GF-D8 (cell line): ENCODE measurements around the gene FDPS.
"Not testable (repeated sequence)": the region's sequence is repeated elsewhere in the genome, so short reads cannot be mapped to it uniquely, and the experiment has no call there.

Experiments
- DNase-seq: peaks from one replicate; lab custom pipeline; 2025; lab: John Stamatoyannopoulos, UW

FDPS gene

GRCh38 chr1:155285631-155286044, 23.0 kb upstream of the FDPS start:
- no peak for DNase-seq

- DNase-seq, result no peak
These were observed 22.1 kb upstream of the FDPS start for GRCh38 chr1:155286544-155286943.

GRCh38 chr1:155287987-155288543, 20.6 kb upstream of the FDPS start:
- DNase-seq, result no peak

- not testable (repeated sequence) for DNase-seq
These were observed 17.7 kb upstream of the FDPS start for GRCh38 chr1:155291006-155291405.

GRCh38 chr1:155293086-155293749, 15.4 kb upstream of the FDPS start:
- no peak for DNase-seq

GRCh38 chr1:155294520-155295182, 14.0 kb upstream of the FDPS start:
- no peak for DNase-seq

- DNase-seq, result no peak
These were observed 13.3 kb upstream of the FDPS start for GRCh38 chr1:155295183-155295941.

GRCh38 chr1:155295942-155296267, 12.8 kb upstream of the FDPS start:
- no peak for DNase-seq

GRCh38 chr1:155296661-155297060, 12.0 kb upstream of the FDPS start:
- no peak for DNase-seq

GRCh38 chr1:155297384-155297783, 11.3 kb upstream of the FDPS start:
- DNase-seq, result no peak

- no peak for DNase-seq
These were observed 8.6 kb upstream of the FDPS start for GRCh38 chr1:155300024-155300423.

- no peak for DNase-seq
These were observed 7.9 kb upstream of the FDPS start for GRCh38 chr1:155300553-155301329.

- DNase-seq, result no peak
These were observed 7.3 kb upstream of the FDPS start, which contains the start of gene PKLR for GRCh38 chr1:155301342-155301841. Gene PKLR (minus strand): TSS chr1:155301438. CDS start chr1:155301395, 43 bp downstream.

GRCh38 chr1:155304558-155305063, 4.1 kb upstream of the FDPS start:
- DNase-seq, result no peak

- DNase-seq, result no peak
These were observed 2.7 kb upstream of the FDPS start for GRCh38 chr1:155305881-155306391.

GRCh38 chr1:155307247-155307740, 1.4 kb upstream of the FDPS start:
- peak; percentile 40 for DNase-seq

GRCh38 chr1:155309423-155310021, 856 bp downstream of the FDPS start:
- DNase-seq, result no peak

GRCh38 chr1:155313261-155313660, 4.6 kb downstream of the FDPS start:
- DNase-seq, result no peak

- no peak for DNase-seq
These were observed 8.3 kb downstream of the FDPS start for GRCh38 chr1:155316922-155317321.

- no peak for DNase-seq
These were observed 9.4 kb downstream of the FDPS start for GRCh38 chr1:155318082-155318481.

- DNase-seq, result no peak
These were observed 10.9 kb downstream of the FDPS start for GRCh38 chr1:155319536-155319935.
